ENCODE measurements around the gene SH3PXD2A. TPM values are rescaled to one million over a fixed set of nuclear protein-coding genes. Genes with fewer than 3 reads are reported as not detected.

Gene SH3PXD2A
- total and polyA plus RNA-seq, 10 of the 15 experiments (the other 5 are each of a cell fraction or from before 2014, with no cell fraction given): 0.63 to 14.0 (median 4.4) TPM

- TF ChIP-seq IRF3 (IDR thresholded peaks at IDR 0.05) (no peak), CTCF (IDR thresholded peaks at IDR 0.05 in 2 of 3, conservative IDR thresholded peaks at IDR 0.05 in 1 of 3; ENCODE audit: control insufficient read depth in 2 of 3, extremely low read depth in 1 of 3, insufficient read depth in 1 of 3, low read depth in 3 of 3, low read length in 3 of 3) (peak in 1 of 3 experiments; percentile 20; a peak in 1 of 6 replicates)
- TF ChIP-seq, protein P1, sequence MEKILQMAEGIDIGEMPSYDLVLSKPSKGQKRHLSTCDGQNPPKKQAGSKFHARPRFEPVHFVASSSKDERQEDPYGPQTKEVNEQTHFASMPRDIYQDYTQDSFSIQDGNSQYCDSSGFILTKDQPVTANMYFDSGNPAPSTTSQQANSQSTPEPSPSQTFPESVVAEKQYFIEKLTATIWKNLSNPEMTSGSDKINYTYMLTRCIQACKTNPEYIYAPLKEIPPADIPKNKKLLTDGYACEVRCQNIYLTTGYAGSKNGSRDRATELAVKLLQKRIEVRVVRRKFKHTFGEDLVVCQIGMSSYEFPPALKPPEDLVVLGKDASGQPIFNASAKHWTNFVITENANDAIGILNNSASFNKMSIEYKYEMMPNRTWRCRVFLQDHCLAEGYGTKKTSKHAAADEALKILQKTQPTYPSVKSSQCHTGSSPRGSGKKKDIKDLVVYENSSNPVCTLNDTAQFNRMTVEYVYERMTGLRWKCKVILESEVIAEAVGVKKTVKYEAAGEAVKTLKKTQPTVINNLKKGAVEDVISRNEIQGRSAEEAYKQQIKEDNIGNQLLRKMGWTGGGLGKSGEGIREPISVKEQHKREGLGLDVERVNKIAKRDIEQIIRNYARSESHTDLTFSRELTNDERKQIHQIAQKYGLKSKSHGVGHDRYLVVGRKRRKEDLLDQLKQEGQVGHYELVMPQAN (conservative IDR thresholded peaks at IDR 0.05): no peak
- ChIA-PET POLR2A (interaction anchor here (0.6 to 0.7 kb wide), 3 partner anchors 12 to 397 kb away, joined by 4 to 5 read pairs (median 4); no protein-coding TSS in a partner anchor), CTCF (interaction anchor here (1.0 to 2.1 kb wide), 3 partner anchors 9 to 135 kb away, joined by 3 to 5 read pairs (median 3); no protein-coding TSS in a partner anchor), SMC1A (ENCODE audit: uncharacterized antibody, unreplicated experiment) (interaction anchor here (0.8 to 1.8 kb wide), 4 partner anchors 10 to 135 kb away, joined by 3 to 4 read pairs (median 3); no protein-coding TSS in a partner anchor), RAD21 (ENCODE audit: unreplicated experiment) (interaction anchor here (0.6 to 1.8 kb wide), 4 partner anchors 11 to 512 kb away, joined by 3 to 8 read pairs (median 4); no protein-coding TSS in a partner anchor)
- ATAC-seq (peak; percentile 42; the same call in 1 of the 3 replicates), FAIRE-seq (no peak), DNase-seq (ENCODE audit: low read depth, low spot score) (no peak)
- in situ Hi-C loops (cut with MboI): no loop called here
- Histone ChIP-seq H3K79me2 (ENCODE audit: control insufficient read depth, insufficient read depth, low read length) (no peaks in the 10 kb centered on the region), H2AFZ (ENCODE audit: control insufficient read depth, low read depth, low read length) (no peak overlapping the region), H3K4me2 (ENCODE audit: control insufficient read depth, insufficient read depth) (no peak overlapping the region), H3K4me1 (ENCODE audit: control insufficient read depth, insufficient read depth, low read length) (no peaks in the 10 kb centered on the region), H4K20me1 (ENCODE audit: control insufficient read depth, insufficient read depth) (no peaks in the 10 kb centered on the region), H3K27ac (ENCODE audit: control insufficient read depth, insufficient read depth) (no peak overlapping the region), H3K4me3 (no peak overlapping the region), H3K9ac (ENCODE audit: control insufficient read depth, insufficient read depth, low read length) (no peak overlapping the region), H3K27me3 (replicated peaks in 1 of 2; ENCODE audit: control insufficient read depth in 2 of 2, insufficient read depth in 2 of 2, low read length in 1 of 2) (peaks cover 0 to 7% of the 10 kb centered on the region in 2 experiments; a peak in 1 of 4 replicates), H3K9me3 (replicated peaks; ENCODE audit: control insufficient read depth, insufficient read depth, low read length) (no peaks in the 10 kb centered on the region), H3K36me3 (ENCODE audit: control insufficient read depth in 2 of 2, insufficient read depth in 2 of 2, low read length in 1 of 2) (no peaks in the 10 kb centered on the region)
- intact Hi-C loops (cut with micrococcal nuclease; ENCODE audit: unreplicated experiment): no loop called here
- BruUV-seq (replicated peaks): no TSS peak
- WGBS (ENCODE audit: insufficient coverage, insufficient replicate concordance, low lambda C conversion rate, missing lambda C conversion rate): 28% methylated on average over 8 of the region's 8 CpGs
These were observed 7.4 kb downstream of the SH3PXD2A start for GRCh38 chr10:103847909-103848468.

All from GM12878 (cell line).